ENCODE data around the gene PNLIPRP1.

Gene PNLIPRP1

GRCh38 chr10:116602648-116603400 is 12.1 kb downstream of the PNLIPRP1 start:
- DNase-seq: no peak

GRCh38 chr10:116606061-116606483 is 15.3 kb downstream of the PNLIPRP1 start:
- DNase-seq: no peak

- DNase-seq: no peak
Observed at GRCh38 chr10:116607336-116607735, 16.6 kb downstream of the PNLIPRP1 start.

GRCh38 chr10:116608686-116609594 is 18.2 kb downstream of the PNLIPRP1 start:
- DNase-seq: no peak

- DNase-seq: no peak
Observed at GRCh38 chr10:116610443-116611152, 19.8 kb downstream of the PNLIPRP1 start.

- DNase-seq: no peak
Observed at GRCh38 chr10:116611153-116611545, 20.4 kb downstream of the PNLIPRP1 start.

- no peak for DNase-seq
Observed at GRCh38 chr10:116612107-116612769, 21.5 kb downstream of the PNLIPRP1 start.

- no peak for DNase-seq
Observed at GRCh38 chr10:116613471-116613870, 22.7 kb downstream of the PNLIPRP1 start.

- DNase-seq: no peak
Observed at GRCh38 chr10:116614796-116615195, 24.0 kb downstream of the PNLIPRP1 start.

- DNase-seq: no peak
Observed at GRCh38 chr10:116615199-116615776, 24.5 kb downstream of the PNLIPRP1 start.

- no peak for DNase-seq
Observed at GRCh38 chr10:116620423-116621400, 30.0 kb downstream of the PNLIPRP1 start, which contains the start of gene PNLIPRP2. PNLIPRP2 (plus strand) TSS chr10:116620953.

- DNase-seq: no peak
Observed at GRCh38 chr10:116621476-116621875, 30.7 kb downstream of the PNLIPRP1 start.

- no peak for DNase-seq
Observed at GRCh38 chr10:116621934-116622655, 31.3 kb downstream of the PNLIPRP1 start.

GRCh38 chr10:116625845-116626244 is 35.1 kb downstream of the PNLIPRP1 start:
- no peak for DNase-seq

GRCh38 chr10:116626815-116627214 is 36.1 kb downstream of the PNLIPRP1 start:
- DNase-seq: no peak

- peak; percentile 6 for DNase-seq
Observed at GRCh38 chr10:116627386-116627933, 36.7 kb downstream of the PNLIPRP1 start.

GRCh38 chr10:116629340-116629739 is 38.6 kb downstream of the PNLIPRP1 start:
- DNase-seq: no peak

GRCh38 chr10:116630020-116630419 is 39.3 kb downstream of the PNLIPRP1 start:
- no peak for DNase-seq

GRCh38 chr10:116631871-116632295 is 41.1 kb downstream of the PNLIPRP1 start:
- DNase-seq: no peak
